Parathyroid adenoma (tissue), 2 donors: ENCODE measurements around the gene ZNF564.

ENCODE experiments used
- H2AFZ ChIP-seq: fragments of 300-600 bp; sonication (generic); one replicate; pipeline ENCODE4 v1.7.0; 2017; ENCODE audit warnings: antibody characterized with exemption, mild to moderate bottlenecking
- H3K27ac ChIP-seq: fragments of 300-600 bp; sonication (generic); one replicate; pipeline ENCODE4 v1.7.0; 2017
- H3K27me3 ChIP-seq: fragments of 300-600 bp; sonication (generic); one replicate; pipeline ENCODE4 v1.7.0; 2017; ENCODE audit warnings: low read length; ENCODE audit not compliant: control insufficient read depth, insufficient read depth
- H3K36me3 ChIP-seq: fragments of 300-600 bp; sonication (generic); one replicate; pipeline ENCODE4 v1.7.0; 2017; ENCODE audit warnings: low read length; ENCODE audit not compliant: control insufficient read depth, insufficient read depth
- H3K4me1 ChIP-seq: fragments of 300-600 bp; sonication (generic); one replicate; pipeline ENCODE4 v1.7.0; 2017; ENCODE audit warnings: control low read depth
- H3K4me2 ChIP-seq: fragments of 300-600 bp; sonication (generic); one replicate; pipeline ENCODE4 v1.7.0; 2017; ENCODE audit warnings: low read length
- H3K4me3 ChIP-seq: fragments of 300-600 bp; sonication (generic); one replicate; pipeline ENCODE4 v1.7.0; 2017; ENCODE audit warnings: low read depth, low read length
- H3K79me2 ChIP-seq: fragments of 300-600 bp; sonication (generic); one replicate; pipeline ENCODE4 v1.7.0; 2017; ENCODE audit warnings: control low read depth
- H3K9ac ChIP-seq: fragments of 300-600 bp; sonication (generic); one replicate; pipeline ENCODE4 v1.7.0; 2017; ENCODE audit warnings: mild to moderate bottlenecking
- H3K9me3 ChIP-seq: fragments of 300-600 bp; sonication (generic); one replicate; pipeline ENCODE4 v1.7.0; 2017; ENCODE audit warnings: low read length; ENCODE audit not compliant: control insufficient read depth
- TF ChIP-seq, protein P1 (sequence below): fragments of 300-600 bp; sonication (generic); IDR thresholded peaks from one replicate; pipeline ENCODE4 v1.7.0; 2017; ENCODE audit warnings: antibody characterized with exemption, mild to moderate bottlenecking
- donor health status: primary hyperparathyroidism.

ZNF564 gene

DNA sequence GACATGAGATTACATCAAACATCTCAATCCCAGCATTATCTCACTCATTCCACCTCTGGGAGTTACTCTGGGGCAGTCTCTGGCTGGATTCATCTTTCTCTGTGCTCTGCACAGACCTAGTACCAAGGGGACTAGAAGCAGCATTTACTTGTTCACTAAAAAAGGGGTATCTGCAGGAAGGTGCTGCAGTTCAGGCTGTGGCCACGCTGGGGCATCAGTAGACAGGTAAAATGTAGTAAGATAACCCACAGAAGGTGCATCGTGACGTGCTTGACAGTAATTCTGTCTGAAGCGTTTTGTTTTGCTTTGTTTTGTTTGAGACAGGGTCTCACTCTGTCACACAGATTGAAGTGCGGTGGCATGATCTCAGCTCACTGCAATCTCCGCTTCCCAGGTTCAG lies 29.3 kb downstream of the ZNF564 start:
- H3K36me3 ChIP-seq = peaks cover 24% of the 10 kb centered on the region
- H3K4me3 ChIP-seq = no peak overlapping the region
- no peak overlapping the region for H2AFZ ChIP-seq
- no peak overlapping the region for H3K4me2 ChIP-seq
- no peaks in the 10 kb centered on the region for H3K27me3 ChIP-seq
- peaks cover 16% of the 10 kb centered on the region for H3K9me3 ChIP-seq
- H3K9ac ChIP-seq = no peak overlapping the region
- no peaks in the 10 kb centered on the region for H3K4me1 ChIP-seq
- peaks cover 3% of the 10 kb centered on the region for H3K79me2 ChIP-seq
- TF ChIP-seq, protein P1, sequence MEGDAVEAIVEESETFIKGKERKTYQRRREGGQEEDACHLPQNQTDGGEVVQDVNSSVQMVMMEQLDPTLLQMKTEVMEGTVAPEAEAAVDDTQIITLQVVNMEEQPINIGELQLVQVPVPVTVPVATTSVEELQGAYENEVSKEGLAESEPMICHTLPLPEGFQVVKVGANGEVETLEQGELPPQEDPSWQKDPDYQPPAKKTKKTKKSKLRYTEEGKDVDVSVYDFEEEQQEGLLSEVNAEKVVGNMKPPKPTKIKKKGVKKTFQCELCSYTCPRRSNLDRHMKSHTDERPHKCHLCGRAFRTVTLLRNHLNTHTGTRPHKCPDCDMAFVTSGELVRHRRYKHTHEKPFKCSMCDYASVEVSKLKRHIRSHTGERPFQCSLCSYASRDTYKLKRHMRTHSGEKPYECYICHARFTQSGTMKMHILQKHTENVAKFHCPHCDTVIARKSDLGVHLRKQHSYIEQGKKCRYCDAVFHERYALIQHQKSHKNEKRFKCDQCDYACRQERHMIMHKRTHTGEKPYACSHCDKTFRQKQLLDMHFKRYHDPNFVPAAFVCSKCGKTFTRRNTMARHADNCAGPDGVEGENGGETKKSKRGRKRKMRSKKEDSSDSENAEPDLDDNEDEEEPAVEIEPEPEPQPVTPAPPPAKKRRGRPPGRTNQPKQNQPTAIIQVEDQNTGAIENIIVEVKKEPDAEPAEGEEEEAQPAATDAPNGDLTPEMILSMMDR = no peak
- H3K27ac ChIP-seq = no peak overlapping the region

DNA sequence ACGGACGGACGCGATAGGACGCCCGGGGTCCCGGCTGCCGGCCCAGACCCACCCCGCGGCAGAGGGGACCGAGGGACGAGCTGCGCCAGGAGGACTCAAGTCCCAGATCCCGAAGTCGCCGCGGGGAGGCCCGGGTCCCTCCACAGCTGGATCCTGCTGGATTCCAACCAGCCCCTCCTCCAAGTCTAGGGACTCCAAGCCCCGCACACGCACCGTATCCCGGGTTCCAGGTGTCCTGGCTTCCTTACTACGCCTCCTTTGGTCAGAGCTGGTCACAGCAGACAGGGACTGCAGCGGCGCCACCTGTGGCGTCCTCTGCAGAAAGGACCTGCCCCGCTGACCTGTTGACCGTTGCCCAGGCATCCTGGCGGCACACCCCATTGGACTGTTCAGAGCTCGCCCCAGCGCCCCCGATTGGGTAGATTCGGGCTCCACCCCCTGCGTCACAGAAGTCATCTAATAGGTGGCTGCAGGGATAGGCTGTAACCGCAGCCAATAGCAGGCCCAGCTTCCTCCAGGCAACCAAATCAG lies 37.7 kb downstream of the ZNF564 start:
- H3K27ac ChIP-seq = no peak overlapping the region
- H3K9me3 ChIP-seq = no peaks in the 10 kb centered on the region
- H3K36me3 ChIP-seq = no peaks in the 10 kb centered on the region
- TF ChIP-seq, protein P1 = no peak
- H3K9ac ChIP-seq = no peak overlapping the region
- no peak overlapping the region for H3K4me3 ChIP-seq
- no peak overlapping the region for H3K4me2 ChIP-seq
- H3K4me1 ChIP-seq = no peaks in the 10 kb centered on the region
- H2AFZ ChIP-seq = no peak overlapping the region
- H3K27me3 ChIP-seq = no peaks in the 10 kb centered on the region
- no peaks in the 10 kb centered on the region for H3K79me2 ChIP-seq

DNA sequence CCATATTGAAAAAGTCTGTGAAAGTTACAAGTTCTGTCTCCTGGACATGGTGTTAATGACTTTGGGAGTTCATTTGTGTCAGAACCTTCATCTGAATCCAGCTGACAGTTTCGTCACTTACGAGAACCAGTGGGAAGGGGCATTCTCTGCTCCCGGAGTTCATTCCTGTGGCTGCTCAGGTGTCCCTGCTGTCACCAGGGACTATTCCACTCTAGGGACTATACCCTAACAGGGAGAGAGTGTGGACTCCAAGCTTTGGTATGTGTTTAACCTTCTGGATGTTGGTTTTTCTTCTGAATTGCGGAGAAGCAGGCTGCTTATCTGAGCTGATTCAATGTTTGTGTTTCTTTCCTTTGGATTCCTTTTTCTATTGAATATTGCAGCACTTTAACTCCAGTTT lies 54.2 kb downstream of the ZNF564 start:
- Histone ChIP-seq H3K9me3 (no peaks in the 10 kb centered on the region), H3K9ac (no peak overlapping the region), H3K4me1 (peaks cover 4% of the 10 kb centered on the region), H2AFZ (peak overlapping the region; percentile 11), H3K4me2 (no peak overlapping the region), H3K27ac (no peak overlapping the region), H3K79me2 (no peaks in the 10 kb centered on the region), H3K36me3 (no peaks in the 10 kb centered on the region), H3K4me3 (no peak overlapping the region), H3K27me3 (no peaks in the 10 kb centered on the region)
- TF ChIP-seq, protein P1 = no peak

DNA sequence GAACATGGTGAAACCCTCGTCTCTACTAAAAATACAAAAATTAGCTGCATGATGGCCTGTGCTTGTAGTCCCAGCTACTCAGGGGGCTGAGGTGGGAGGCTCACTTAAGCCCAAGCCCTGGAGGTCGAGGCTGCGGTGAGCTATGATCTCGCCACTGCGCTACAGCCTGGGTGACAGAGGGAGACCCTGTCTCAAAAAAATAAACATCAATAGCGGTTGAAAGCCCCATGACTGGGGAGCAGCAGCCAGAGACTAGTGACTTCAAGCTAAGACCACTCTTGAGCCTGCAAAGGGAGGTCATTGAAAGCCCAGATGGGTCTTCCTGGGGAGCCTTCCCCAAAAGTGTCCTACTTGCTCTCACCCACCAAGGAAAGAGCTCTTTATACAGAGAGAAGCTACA lies 54.8 kb downstream of the ZNF564 start:
- no peaks in the 10 kb centered on the region for H3K36me3 ChIP-seq
- H2AFZ ChIP-seq = peak overlapping the region; percentile 11
- no peaks in the 10 kb centered on the region for H3K79me2 ChIP-seq
- H3K4me1 ChIP-seq = peaks cover 4% of the 10 kb centered on the region
- H3K27me3 ChIP-seq = no peaks in the 10 kb centered on the region
- TF ChIP-seq, protein P1 = no peak
- no peak overlapping the region for H3K4me3 ChIP-seq
- no peaks in the 10 kb centered on the region for H3K9me3 ChIP-seq
- H3K4me2 ChIP-seq = no peak overlapping the region
- no peak overlapping the region for H3K27ac ChIP-seq
- H3K9ac ChIP-seq = no peak overlapping the region
